Heart left ventricle (tissue), 16 donors: ENCODE data around the gene ALK. TPM values are rescaled to one million over a fixed set of nuclear protein-coding genes. Genes with fewer than 3 reads are reported as not detected.

ENCODE experiments used
- ATAC-seq, 4 donors: fragments of 200-7000 bp; cut with Tn5 transposase; one replicate each; pipeline ENCODE4 v1.9.1; 2020 to 2022; ENCODE audit warnings: moderate library complexity in 4 of 4, mild to moderate bottlenecking in 3 of 4, moderate number of reproducible peaks in 1 of 4
- DNase-seq, 5 donors: peaks; one replicate each; pipeline ENCODE4 v3.0.0-alpha.2; 2020
- H3K27ac ChIP-seq, 12 donors: fragments of 200-600 bp; sonication (generic) in 4 of 12; one replicate each; pipeline versions ENCODE4 v1.5.0 to v1.8.0; 2016 to 2022; ENCODE audit warnings: mild to moderate bottlenecking in 2 of 12
- H3K27me3 ChIP-seq, 9 donors: fragments of 200-600 bp; sonication (generic) in 2 of 9; one replicate each; pipeline versions ENCODE4 v1.5.1 to v1.8.0; 2016 to 2022; ENCODE audit warnings: mild to moderate bottlenecking in 3 of 9
- H3K36me3 ChIP-seq, 9 donors: fragments of 200-600 bp; sonication (generic) in 2 of 9; one replicate each; pipeline versions ENCODE4 v1.5.0 to v1.8.0; 2018 to 2022; ENCODE audit warnings: mild to moderate bottlenecking in 2 of 9
- H3K4me1 ChIP-seq, 12 donors: fragments of 200-600 bp; sonication (generic) in 4 of 12; one replicate each; pipeline versions ENCODE4 v1.5.0 to v1.8.0; 2016 to 2022; ENCODE audit warnings: mild to moderate bottlenecking in 3 of 12
- H3K4me3 ChIP-seq, 12 donors: fragments of 200-600 bp; sonication (generic) in 4 of 12; one replicate each; pipeline versions ENCODE4 v1.5.0 to v1.8.0; 2017 to 2022; ENCODE audit warnings: mild to moderate bottlenecking in 9 of 12, moderate library complexity in 4 of 12
- H3K9me3 ChIP-seq, 12 donors: fragments of 200-600 bp; sonication (generic) in 4 of 12; one replicate each; pipeline versions ENCODE4 v1.5.0 to v1.8.0; 2016 to 2022; ENCODE audit warnings: mild to moderate bottlenecking in 1 of 12
- CTCF ChIP-seq, 12 donors: fragments of 200-600 bp; sonication (generic) in 4 of 12; IDR thresholded peaks; one replicate each; pipeline versions ENCODE4 v1.5.0 to v1.8.0; 2018 to 2022; ENCODE audit warnings: antibody characterized with exemption in 12 of 12, mild to moderate bottlenecking in 5 of 12
- POLR2A ChIP-seq, 2 donors: fragments of 450-650 bp; IDR thresholded peaks; one replicate each; pipeline ENCODE4 v1.6.1; 2017; ENCODE audit warnings: antibody characterized with exemption in 2 of 2, mild to moderate bottlenecking in 2 of 2, moderate library complexity in 2 of 2
- WGBS, 4 donors: extraction: QIAGEN DNeasy Blood & Tissue Kit in 2 of 4; methylation state at CpG; one replicate each; pipeline versions ENCODE4 v1.1.5 to v1.1.7; 2013 to 2018; 5-methylcytosine and 5-hydroxymethylcytosine counted together
- intact Hi-C, 10 donors: fragments of 100-400 bp; cut with DNase I; formaldehyde crosslinking; loops; one replicate each; pipeline versions ENCODE4 v1.11.1 to v1.14.2; 2022
- polyA plus RNA-seq, 2 donors: library from polyadenylated mRNA; stranded (reverse); fragments of 200-250 nt; gene quantifications; one replicate each; pipeline ENCODE4 v1.2.3, GENCODE V29; 2013
- total RNA-seq, 9 donors: library from RNA; depleted of rRNA in 2 of 9; stranded (reverse); fragments of >200 nt in 2 of 9; fragmentation: NEBNext Ultra II Directional in 3 of 9; extraction: Animal tissue kit (Norgen Biotek cat#: 25700) in 3 of 9; gene quantifications; one replicate each; pipeline versions ENCODE4 v1.1.0 to v1.2.4, GENCODE V29; 2016 to 2023
- donor health status: ischemic (EF 13 %, LVEDD 7.1; RV severe dilation, severe dysfunction).
- donor health status: healthy with polysubstance abuse.
- donor health status: DM: no; HTN: yes; CAD: no.
- donor health status: DM: no; HTN: no; CAD: no.
- donor health status: ischemic (EF 25% LVEDD 6.9; RV normal size, moderate dysfunction).
- donor health status: ischemic (EF 25% LVEDD 5.7; RV mildly dilated, moderate dysfunction).
- donor health status: healthy.
- donor health status: DM: yes; HTN: yes; CAD: no.
- donor health status: ischemic (EF 35%, LVEDD 5.7; RV mildly dilated, moderate dysfunction).
- donor health status: nonischemic (EF 11% LVEDD 7.7; RV severe dilation, severe dysfunction).
- donor health status: DM: yes; HTN: yes; CAD: no.
- donor health status: PGD.
- donor health status: ischemic (EF 29% LVEDD 5.4; RV normal size, mild dysfunction).
- donor health status: nonischemic (EF 23%, LVEDD 6.1; RV moderate dilation, normal function).

ALK gene
- total and polyA plus RNA-seq, 11 donors: 0.05 to 0.50 (median 0.13) TPM; not detected in 5

- no peak overlapping the region for H3K4me3 ChIP-seq
- DNase-seq: no peak
- H3K27ac ChIP-seq: no peak overlapping the region
- 74 to 84% (median 81%) methylated on average over 2 of the region's 2 CpGs for WGBS, 4 donors
- TF ChIP-seq POLR2A (IDR thresholded peaks at IDR 0.05): no peak
- no peak for TF ChIP-seq CTCF (IDR thresholded peaks at IDR 0.05)
- intact Hi-C loops: no loop called here
- no peaks in the 10 kb centered on the region for H3K9me3 ChIP-seq
- peaks cover 0 to 4% (median 0%) of the 10 kb centered on the region in 9 donors for H3K27me3 ChIP-seq
- H3K36me3 ChIP-seq: no peaks in the 10 kb centered on the region
- H3K4me1 ChIP-seq: no peaks in the 10 kb centered on the region
- no peak for ATAC-seq
Measured at GRCh38 chr2:29382486-29382885, 538.9 kb downstream of the ALK start.

- DNase-seq (no peak), ATAC-seq (no peak)
- TF ChIP-seq CTCF (IDR thresholded peaks at IDR 0.05): no peak
- no peak for TF ChIP-seq POLR2A (IDR thresholded peaks at IDR 0.05)
- no peak overlapping the region for H3K4me3 ChIP-seq
- H3K4me1 ChIP-seq: no peaks in the 10 kb centered on the region
- no peak overlapping the region for H3K27ac ChIP-seq
- 71 to 86% (median 77%) methylated on average over 1 of the region's 1 CpG for WGBS, 4 donors
- intact Hi-C loops: no loop called here
- H3K36me3 ChIP-seq: no peaks in the 10 kb centered on the region
- H3K9me3 ChIP-seq: no peaks in the 10 kb centered on the region
- peaks cover 0 to 4% (median 0%) of the 10 kb centered on the region in 9 donors for H3K27me3 ChIP-seq
Measured at GRCh38 chr2:29377788-29378187, 543.6 kb downstream of the ALK start.

- Histone ChIP-seq H3K9me3 (no peaks in the 10 kb centered on the region), H3K4me3 (no peak overlapping the region), H3K27ac (no peak overlapping the region), H3K27me3 (peaks cover 0 to 5% (median 0%) of the 10 kb centered on the region in 9 donors), H3K4me1 (no peaks in the 10 kb centered on the region), H3K36me3 (no peaks in the 10 kb centered on the region)
- ATAC-seq: no peak
- intact Hi-C loops: no loop called here
- WGBS, 4 donors: 73 to 85% (median 79%) methylated on average over 2 of the region's 2 CpGs
- no peak for DNase-seq
- TF ChIP-seq CTCF (IDR thresholded peaks at IDR 0.05) (no peak), POLR2A (IDR thresholded peaks at IDR 0.05) (no peak)
Measured at GRCh38 chr2:29376541-29376940, 544.8 kb downstream of the ALK start.

GRCh38 chr2:29375843-29376242 lies 545.5 kb downstream of the ALK start:
- intact Hi-C loops: no loop called here
- no peaks in the 10 kb centered on the region for H3K36me3 ChIP-seq
- no peak overlapping the region for H3K27ac ChIP-seq
- DNase-seq: no peak
- no peak overlapping the region for H3K4me3 ChIP-seq
- no peaks in the 10 kb centered on the region for H3K9me3 ChIP-seq
- H3K4me1 ChIP-seq: no peaks in the 10 kb centered on the region
- no peak for ATAC-seq
- no peak for TF ChIP-seq CTCF (IDR thresholded peaks at IDR 0.05)
- no peak for TF ChIP-seq POLR2A (IDR thresholded peaks at IDR 0.05)
- peaks cover 0 to 5% (median 0%) of the 10 kb centered on the region in 9 donors for H3K27me3 ChIP-seq
- 50 to 71% (median 60%) methylated on average over 3 of the region's 3 CpGs for WGBS, 4 donors
